Measurements from ENCODE around the gene ZNF497. TPM values are rescaled to one million over a fixed set of nuclear protein-coding genes. Genes with fewer than 3 reads are reported as not detected.

ZNF497 gene
- total and polyA plus RNA-seq, 9 of the 15 experiments (the other 6 are each of a cell fraction or from before 2014, with no cell fraction given), result 0.06 to 0.98 (median 0.44) TPM; not detected in 1

DNA sequence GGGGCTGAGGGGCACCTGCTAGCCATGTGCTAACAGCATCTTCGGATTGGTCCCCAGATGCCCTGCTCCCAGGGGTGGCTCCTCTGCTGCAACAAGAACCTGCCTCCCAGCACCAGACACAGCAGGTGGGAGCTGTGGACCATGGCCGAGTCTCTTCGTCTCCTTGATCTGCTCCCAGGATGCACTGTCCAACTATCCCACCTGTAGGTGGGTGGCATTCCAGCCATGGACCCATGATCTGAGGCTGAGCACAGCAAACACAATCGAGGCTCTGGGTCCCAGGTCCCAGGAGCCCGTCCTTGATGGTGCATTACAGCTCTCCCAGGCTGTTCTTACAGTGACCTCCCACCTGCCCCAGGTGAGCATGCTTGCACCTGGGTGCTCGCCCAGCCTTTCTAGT, 16.7 kb upstream of the ZNF497 start:
- ChIA-PET CTCF (ENCODE audit: low intra/inter-chr PET ratio) (no interaction called here), POLR2A (interaction anchor here (0.6 to 1.8 kb wide), 3 partner anchors 15 to 132 kb away, joined by 3 to 13 read pairs (median 6); partner anchors contain the start of gene ZNF497)
- Histone ChIP-seq H3K27me3 (ENCODE audit: control insufficient read depth in 2 of 2, insufficient read depth in 2 of 2, low read length in 2 of 2) (no peaks in the 10 kb centered on the region), H3K4me1 (replicated peaks in 1 of 2; ENCODE audit: control insufficient read depth in 2 of 2, insufficient read depth in 2 of 2, low read length in 2 of 2) (peaks cover 9 to 34% of the 10 kb centered on the region in 2 experiments; a peak in 3 of 5 replicates), H3K9ac (ENCODE audit: insufficient read depth in 1 of 2, low read depth in 2 of 2, low read length in 2 of 2) (peak overlapping the region in 1 of 2 experiments; percentile 93; a peak in 2 of 4 replicates), H2AFZ (ENCODE audit: low read depth, low read length) (no peak overlapping the region), H3K4me2 (ENCODE audit: insufficient read depth, low read length) (peak overlapping the region; percentile 99; the same call in 1 of the 2 replicates), H3K4me3 (no peak overlapping the region), H3K79me2 (ENCODE audit: control insufficient read depth, insufficient read depth, low read length) (peaks cover 13% of the 10 kb centered on the region; the same call in 2 of the 3 replicates), H3K27ac (ENCODE audit: extremely low read depth, low read depth, low read length) (no peak overlapping the region), H3K36me3 (ENCODE audit: control insufficient read depth, insufficient read depth, low read length) (no peaks in the 10 kb centered on the region), H3K9me1 (ENCODE audit: control insufficient read depth, insufficient read depth, low read length) (no peaks in the 10 kb centered on the region), H3K9me3 (replicated peaks; ENCODE audit: control insufficient read depth, insufficient read depth, low read depth, low read length) (no peaks in the 10 kb centered on the region), H4K20me1 (replicated peaks; ENCODE audit: control insufficient read depth, insufficient read depth, low read length) (no peaks in the 10 kb centered on the region)
- 58% methylated on average over 6 of the region's 6 CpGs for WGBS (ENCODE audit: insufficient coverage, low coverage, missing lambda C conversion rate)
- intact Hi-C loops (cut with micrococcal nuclease) (no loop called here), in situ Hi-C loops (cut with MboI) (no loop called here)
- no peak for ATAC-seq
- FAIRE-seq, result no peak
- DNase-seq (ENCODE audit: extremely low read depth in 1 of 4, low spot score in 3 of 4), result no peak
- TF ChIP-seq GABPB1 (CRISPR knock-in tag; IDR thresholded peaks at IDR 0.05) (no peak), SOX6 (IDR thresholded peaks at IDR 0.05) (no peak), CC2D1A (IDR thresholded peaks at IDR 0.05) (no peak), TGIF2 (CRISPR knock-in tag; IDR thresholded peaks at IDR 0.05) (no peak), DPF2 (IDR thresholded peaks at IDR 0.05) (no peak), MYC (IDR thresholded peaks at IDR 0.05; ENCODE audit: low read depth, low read length) (no peak), MYC (CRISPR knock-in tag; IDR thresholded peaks at IDR 0.05; ENCODE audit: borderline replicate concordance, low read depth) (no peak), SMARCA4 (IDR thresholded peaks at IDR 0.05) (no peak)
- TF ChIP-seq, protein P1, sequence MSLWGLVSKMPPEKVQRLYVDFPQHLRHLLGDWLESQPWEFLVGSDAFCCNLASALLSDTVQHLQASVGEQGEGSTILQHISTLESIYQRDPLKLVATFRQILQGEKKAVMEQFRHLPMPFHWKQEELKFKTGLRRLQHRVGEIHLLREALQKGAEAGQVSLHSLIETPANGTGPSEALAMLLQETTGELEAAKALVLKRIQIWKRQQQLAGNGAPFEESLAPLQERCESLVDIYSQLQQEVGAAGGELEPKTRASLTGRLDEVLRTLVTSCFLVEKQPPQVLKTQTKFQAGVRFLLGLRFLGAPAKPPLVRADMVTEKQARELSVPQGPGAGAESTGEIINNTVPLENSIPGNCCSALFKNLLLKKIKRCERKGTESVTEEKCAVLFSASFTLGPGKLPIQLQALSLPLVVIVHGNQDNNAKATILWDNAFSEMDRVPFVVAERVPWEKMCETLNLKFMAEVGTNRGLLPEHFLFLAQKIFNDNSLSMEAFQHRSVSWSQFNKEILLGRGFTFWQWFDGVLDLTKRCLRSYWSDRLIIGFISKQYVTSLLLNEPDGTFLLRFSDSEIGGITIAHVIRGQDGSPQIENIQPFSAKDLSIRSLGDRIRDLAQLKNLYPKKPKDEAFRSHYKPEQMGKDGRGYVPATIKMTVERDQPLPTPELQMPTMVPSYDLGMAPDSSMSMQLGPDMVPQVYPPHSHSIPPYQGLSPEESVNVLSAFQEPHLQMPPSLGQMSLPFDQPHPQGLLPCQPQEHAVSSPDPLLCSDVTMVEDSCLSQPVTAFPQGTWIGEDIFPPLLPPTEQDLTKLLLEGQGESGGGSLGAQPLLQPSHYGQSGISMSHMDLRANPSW (CRISPR knock-in tag; IDR thresholded peaks at IDR 0.05), result no peak
- no TSS peak for BruUV-seq (replicated peaks)

All from K562 (cell line).